Occipital lobe (tissue), 2 donors: Measurements from ENCODE around the gene PALD1. TPM values are rescaled to one million over a fixed set of nuclear protein-coding genes. Genes with fewer than 3 reads are reported as not detected.

ENCODE experiments used
- DNase-seq: peaks from one replicate; lab custom pipeline; 2025; lab: John Stamatoyannopoulos, UW
- total RNA-seq: library from RNA; depleted of rRNA; stranded (reverse); fragments of >200 nt; gene quantifications from one replicate; pipeline ENCODE4 v1.2.3, GENCODE V29; 2014

PALD1 gene
- total RNA-seq, 1 donor from 2014 or later: 8.9 TPM

DNA sequence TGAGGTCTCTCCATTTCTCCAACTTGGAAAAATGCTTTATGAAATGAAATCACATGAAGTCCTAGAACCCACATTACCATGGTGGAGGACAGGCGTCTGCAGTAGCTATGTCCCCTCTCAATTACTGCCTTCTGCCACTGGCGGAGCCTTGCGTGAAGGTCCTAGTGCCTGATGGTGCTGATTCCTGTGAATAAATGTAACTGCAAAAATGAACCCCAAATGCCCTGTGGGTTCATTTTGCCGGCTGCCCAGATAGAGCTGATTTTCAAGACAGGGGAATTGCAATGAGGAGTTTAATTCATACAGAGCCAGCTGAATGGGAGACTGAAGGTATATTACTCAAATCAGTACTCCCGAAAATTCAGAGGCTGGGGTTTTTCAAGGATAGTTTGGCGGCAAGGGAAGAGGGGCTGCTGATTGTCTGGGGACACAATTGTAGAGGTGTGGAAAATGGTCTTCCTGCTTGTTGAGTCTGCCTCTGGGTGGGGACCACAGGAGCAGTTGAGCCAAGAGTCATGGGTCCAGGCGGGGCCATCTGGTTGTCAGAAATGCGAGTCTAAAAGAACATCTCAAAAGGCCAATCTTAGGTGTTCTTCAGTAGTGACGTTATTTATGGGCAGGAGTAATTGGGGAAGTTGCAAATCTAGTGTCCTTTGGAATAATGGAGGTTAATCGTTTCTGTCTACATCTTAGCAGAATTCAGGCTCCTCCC, 110.4 kb downstream of the PALD1 start:
- no peak for DNase-seq

GRCh38 chr10:70589762-70590654, 111.4 kb downstream of the PALD1 start:
- DNase-seq: no peak

DNA sequence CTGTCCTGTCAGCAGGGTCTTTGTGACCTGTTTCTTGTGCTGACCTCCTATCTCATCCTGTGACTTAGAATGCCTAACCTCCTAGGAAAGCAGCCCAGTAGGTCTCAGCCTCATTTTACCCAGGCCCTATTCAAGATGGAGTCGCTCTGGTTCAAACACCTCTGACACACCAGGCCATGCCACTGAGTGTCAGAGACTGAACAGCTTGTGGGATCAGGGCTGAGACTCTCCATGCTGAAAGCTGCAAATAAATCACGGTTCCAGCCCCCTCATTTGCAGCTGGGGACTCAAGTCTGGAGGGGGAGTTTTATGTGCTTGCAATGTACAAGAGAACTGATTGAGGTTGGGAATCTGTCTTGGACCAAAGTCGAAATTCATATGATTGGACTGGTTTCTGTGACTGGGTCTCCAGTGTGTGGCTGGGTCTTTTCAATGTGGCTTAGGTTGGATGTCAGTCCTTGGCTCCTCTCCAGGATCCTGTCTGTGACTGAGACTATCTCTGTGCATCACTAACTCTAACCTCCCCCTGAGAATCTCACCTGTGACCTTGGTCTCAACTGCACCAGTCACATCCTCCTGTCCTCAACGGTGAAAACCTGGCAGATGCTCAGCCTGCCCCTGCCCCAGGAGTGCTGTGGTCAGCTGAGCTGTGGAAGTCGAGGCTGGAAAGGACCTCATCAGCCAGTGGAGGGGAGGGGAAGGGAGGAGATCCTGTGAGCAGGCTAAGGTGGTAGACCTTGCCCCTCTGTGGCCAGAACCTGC, 112.3 kb downstream of the PALD1 start:
- no peak for DNase-seq

DNA sequence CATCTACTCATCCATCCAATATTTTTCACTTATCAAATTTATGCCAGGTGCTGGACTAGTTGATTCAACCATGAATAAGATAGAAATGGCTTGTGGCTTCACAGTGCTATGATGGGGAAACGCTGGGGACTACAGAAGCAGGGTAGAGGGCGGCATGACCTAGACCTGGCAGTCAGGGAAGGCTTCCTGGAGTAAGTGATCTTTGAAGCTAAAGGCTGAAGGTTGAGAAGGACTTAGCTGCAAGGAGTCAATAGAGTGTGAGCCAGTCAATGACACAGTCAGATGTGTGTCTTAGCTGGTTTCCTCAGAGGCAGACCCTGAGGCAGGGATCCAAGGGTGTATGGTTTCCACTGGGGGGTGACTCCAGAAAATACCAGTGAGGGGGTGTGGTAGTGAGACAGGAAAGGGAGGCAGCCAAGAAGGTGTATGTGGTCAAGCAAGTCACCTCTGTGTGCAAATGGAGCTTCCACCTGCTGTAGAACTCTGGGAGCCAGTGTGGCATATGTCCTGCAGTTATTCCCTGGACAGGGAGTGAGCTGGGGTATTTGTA, 113.7 kb downstream of the PALD1 start:
- no peak for DNase-seq

DNA sequence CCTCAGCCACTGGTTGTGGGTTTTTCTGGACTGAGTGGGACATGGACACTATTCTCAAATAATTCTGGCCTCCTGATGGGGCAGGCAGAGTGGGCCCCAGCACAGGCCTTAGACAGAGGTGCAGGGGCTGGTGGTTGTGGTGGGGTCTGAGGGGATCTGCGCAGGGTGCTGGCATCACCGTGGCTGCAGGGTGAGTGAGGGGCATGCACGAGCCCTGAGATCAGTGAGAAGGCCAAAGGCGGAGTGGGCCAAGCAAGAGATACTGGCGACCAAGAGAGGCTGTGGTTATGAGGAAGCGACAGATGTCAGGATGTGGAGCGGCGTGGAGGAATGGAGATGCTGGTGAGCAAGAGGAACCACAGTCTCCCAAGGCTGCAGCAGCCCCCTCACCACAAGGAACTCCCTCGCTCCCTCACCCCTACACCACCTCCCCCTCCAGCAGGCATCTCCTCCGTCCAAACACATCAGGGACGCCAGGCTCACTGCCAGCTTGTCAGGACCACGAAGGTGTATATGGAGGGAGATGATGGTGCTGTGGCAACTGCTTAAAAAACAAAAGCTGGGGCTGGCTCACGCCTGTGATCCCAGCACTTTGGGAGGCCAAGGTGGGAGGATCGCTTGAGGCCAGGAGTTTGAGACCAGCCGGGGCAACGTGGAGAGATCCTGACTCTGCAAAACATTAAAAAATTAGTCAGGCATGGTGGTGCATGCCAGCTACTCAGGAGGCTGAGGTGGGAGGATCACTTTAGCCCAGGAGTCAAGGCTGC, 114.4 kb downstream of the PALD1 start:
- DNase-seq: no peak

DNA sequence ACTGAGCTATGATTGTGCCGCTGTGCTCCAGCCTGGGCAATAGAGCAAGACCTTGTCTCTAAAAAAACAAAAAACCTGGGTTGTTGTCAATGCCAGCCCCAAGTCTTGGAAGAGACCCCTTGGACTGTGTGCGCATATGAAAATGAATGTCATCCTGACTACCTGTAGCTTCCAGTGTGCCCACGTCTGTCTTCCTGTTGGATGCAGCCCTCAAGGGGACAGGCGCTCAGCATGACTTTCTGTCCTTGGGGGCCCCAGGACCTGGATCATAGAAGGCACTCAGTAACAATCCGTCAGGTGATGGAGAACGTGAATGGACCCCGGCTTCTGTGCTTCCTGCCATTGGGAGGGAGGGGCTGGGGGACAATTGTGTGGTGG, 114.9 kb downstream of the PALD1 start:
- no peak for DNase-seq

GRCh38 chr10:70594161-70594560, 115.6 kb downstream of the PALD1 start:
- no peak for DNase-seq

DNA sequence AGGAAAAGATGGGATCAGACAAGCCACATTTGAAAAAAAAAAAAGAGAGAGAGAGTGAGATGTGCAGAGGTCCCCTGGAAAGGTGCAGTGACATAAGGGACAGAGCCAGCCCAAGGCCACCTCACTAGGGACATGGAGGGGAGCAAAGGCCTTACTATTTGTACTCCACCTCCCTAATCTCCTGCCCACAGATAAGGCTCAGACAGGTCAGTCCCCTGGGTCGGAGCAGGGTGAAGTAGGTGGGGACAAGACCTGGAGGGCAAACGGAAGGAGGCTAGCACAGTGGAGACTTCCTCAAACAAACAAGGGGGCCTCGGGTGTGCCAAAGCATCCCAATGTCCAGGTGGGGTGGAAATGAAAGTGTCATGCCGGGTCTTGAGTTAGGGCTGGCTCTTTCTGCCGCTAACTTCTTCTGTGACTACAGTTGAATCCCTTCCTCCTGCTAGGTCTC, 117.0 kb downstream of the PALD1 start:
- DNase-seq: no peak

DNA sequence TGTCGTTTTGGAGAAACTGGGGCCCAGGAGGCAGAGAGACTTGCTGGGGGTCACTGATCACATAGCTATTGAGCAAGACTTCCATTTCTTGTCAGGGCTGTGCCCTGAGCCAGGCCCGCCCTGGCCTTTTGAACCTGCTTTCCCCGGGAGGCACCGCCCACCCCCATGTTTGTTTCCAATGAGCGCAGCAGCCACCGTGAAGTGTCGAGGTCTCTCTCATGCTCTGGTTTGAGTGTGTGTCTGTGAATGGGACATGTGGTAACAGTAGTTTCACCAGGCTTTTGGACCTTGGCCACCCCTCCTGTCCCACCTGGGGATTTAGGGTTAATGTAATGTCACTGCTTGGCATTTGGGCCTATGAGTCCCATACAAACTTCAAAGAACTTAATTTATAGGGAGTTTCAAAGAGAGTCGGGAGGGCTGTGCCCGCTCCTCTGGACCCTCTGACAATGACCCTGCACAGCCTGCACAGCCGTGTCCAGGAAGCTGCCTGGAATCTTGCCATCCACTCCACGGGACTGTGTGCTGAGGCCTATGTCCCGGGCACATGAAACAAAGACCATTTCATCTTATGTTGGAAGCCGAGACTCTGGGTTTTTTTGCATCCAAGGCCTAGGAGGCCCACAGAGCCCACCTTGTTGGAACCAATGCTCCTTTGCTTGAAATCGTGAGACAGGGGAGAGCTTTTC, 117.7 kb downstream of the PALD1 start:
- DNase-seq: no peak

- no peak for DNase-seq
Observed at GRCh38 chr10:70596860-70597809, 118.6 kb downstream of the PALD1 start.

DNA sequence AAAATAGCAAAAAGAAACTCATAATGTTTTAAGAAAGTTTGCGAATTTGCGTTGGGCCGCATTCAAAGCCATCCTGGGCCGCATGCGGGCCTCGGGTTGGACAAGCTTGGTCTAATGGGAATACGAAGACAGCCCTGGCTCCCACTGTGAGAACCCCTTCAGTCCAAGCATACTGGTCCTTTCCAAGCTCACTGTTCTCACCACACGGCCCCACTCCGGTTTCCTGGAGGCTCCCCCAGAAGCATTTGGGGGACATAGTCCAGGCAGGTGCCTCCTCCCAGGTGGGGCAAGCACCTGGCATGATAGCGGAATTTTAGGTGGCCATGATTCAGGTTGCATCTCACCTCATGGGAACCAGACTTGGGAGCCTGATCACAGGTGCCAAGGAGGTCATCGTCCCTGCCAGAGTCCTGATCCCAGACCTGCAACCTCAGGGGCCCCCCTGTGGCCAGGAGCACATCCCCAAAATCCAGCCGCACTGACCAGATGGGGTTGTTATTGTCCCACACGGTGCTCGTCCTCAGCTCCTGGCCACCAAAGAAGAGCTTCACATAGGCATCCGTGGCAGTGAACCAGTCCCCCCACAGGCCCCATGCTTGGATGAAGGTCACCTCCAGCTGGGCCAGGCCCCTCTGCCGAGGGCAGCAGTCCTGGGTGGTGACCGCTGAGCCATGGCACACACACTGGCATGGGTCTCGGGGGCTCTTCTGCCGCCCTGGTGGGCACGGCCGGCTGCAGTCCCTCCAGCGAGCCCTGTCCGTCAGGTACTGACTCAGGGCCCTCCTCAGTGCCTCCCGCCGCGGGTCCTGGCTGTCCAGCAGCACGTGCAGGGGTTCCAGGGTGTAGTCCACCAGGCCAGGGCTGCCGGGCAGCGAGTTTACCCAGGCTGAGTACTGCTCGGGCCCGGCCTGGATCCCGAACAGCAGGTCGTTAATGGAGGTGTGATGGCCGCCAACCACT, 119.6 kb downstream of the PALD1 start:
- no peak for DNase-seq

- DNase-seq: no peak
Observed at GRCh38 chr10:70598857-70599295, 120.3 kb downstream of the PALD1 start.

- no peak for DNase-seq
Observed at GRCh38 chr10:70599319-70599718, 120.8 kb downstream of the PALD1 start.

- no peak for DNase-seq
Observed at GRCh38 chr10:70599791-70600190, 121.2 kb downstream of the PALD1 start.

GRCh38 chr10:70600512-70601395, 122.2 kb downstream of the PALD1 start:
- DNase-seq: no peak

- DNase-seq: no peak
Observed at GRCh38 chr10:70601746-70602145, 123.2 kb downstream of the PALD1 start.
